Measurements from ENCODE around the gene TACSTD2.
"Not testable (repeated sequence)": the region's sequence is repeated elsewhere in the genome, so short reads cannot be mapped to it uniquely, and the experiment has no call there.

TACSTD2 gene

GRCh38 chr1:58586271-58586670 lies 9.2 kb upstream of the TACSTD2 start:
- DNase-seq: no peak

GRCh38 chr1:58585581-58586151 lies 8.6 kb upstream of the TACSTD2 start:
- DNase-seq: no peak

GRCh38 chr1:58585166-58585565 lies 8.1 kb upstream of the TACSTD2 start:
- no peak for DNase-seq

GRCh38 chr1:58584082-58584895 lies 7.2 kb upstream of the TACSTD2 start:
- DNase-seq: no peak

GRCh38 chr1:58583496-58583895 lies 6.4 kb upstream of the TACSTD2 start:
- no peak for DNase-seq

- DNase-seq: not testable (repeated sequence)
These were observed 5.1 kb upstream of the TACSTD2 start for GRCh38 chr1:58582143-58582542.

- DNase-seq: no peak
These were observed 4.6 kb upstream of the TACSTD2 start for GRCh38 chr1:58581641-58582040.

GRCh38 chr1:58580186-58580585 lies 3.1 kb upstream of the TACSTD2 start:
- DNase-seq: no peak

GRCh38 chr1:58577654-58578030 lies 590 bp upstream of the TACSTD2 start:
- no peak for DNase-seq

- no peak for DNase-seq
These were observed 726 bp downstream of the TACSTD2 start for GRCh38 chr1:58576325-58576726.

- DNase-seq: no peak
These were observed 1.3 kb downstream of the TACSTD2 start for GRCh38 chr1:58575551-58576324.

GRCh38 chr1:58574816-58575215 lies 2.2 kb downstream of the TACSTD2 start:
- DNase-seq: no peak

- DNase-seq: no peak
These were observed 3.1 kb downstream of the TACSTD2 start for GRCh38 chr1:58573705-58574591.

- DNase-seq: no peak
These were observed 3.9 kb downstream of the TACSTD2 start for GRCh38 chr1:58573138-58573537.

GRCh38 chr1:58572690-58573089 lies 4.4 kb downstream of the TACSTD2 start:
- no peak for DNase-seq

GRCh38 chr1:58571616-58572015 lies 5.4 kb downstream of the TACSTD2 start:
- no peak for DNase-seq

- DNase-seq: no peak
These were observed 6.2 kb downstream of the TACSTD2 start for GRCh38 chr1:58570817-58571216.

- DNase-seq: no peak
These were observed 7.0 kb downstream of the TACSTD2 start for GRCh38 chr1:58570094-58570493.

- DNase-seq: no peak
These were observed 8.1 kb downstream of the TACSTD2 start for GRCh38 chr1:58568911-58569310.

GRCh38 chr1:58568271-58568860 lies 8.7 kb downstream of the TACSTD2 start:
- DNase-seq: no peak

- DNase-seq: no peak
These were observed 10.7 kb downstream of the TACSTD2 start for GRCh38 chr1:58566339-58566738.

- DNase-seq: not testable (repeated sequence)
These were observed 13.3 kb downstream of the TACSTD2 start for GRCh38 chr1:58563715-58564114.

Data from NK-92 treated with Interleukin-12 subunit alpha and Interleukin-12 subunit beta, amount 100 ng/mL, for 24 hours (cell line).